ENCODE data around the gene SCO1.
"Not testable (repeated sequence)": the region's sequence is repeated elsewhere in the genome, so short reads cannot be mapped to it uniquely, and the experiment has no call there.

SCO1 gene

DNA sequence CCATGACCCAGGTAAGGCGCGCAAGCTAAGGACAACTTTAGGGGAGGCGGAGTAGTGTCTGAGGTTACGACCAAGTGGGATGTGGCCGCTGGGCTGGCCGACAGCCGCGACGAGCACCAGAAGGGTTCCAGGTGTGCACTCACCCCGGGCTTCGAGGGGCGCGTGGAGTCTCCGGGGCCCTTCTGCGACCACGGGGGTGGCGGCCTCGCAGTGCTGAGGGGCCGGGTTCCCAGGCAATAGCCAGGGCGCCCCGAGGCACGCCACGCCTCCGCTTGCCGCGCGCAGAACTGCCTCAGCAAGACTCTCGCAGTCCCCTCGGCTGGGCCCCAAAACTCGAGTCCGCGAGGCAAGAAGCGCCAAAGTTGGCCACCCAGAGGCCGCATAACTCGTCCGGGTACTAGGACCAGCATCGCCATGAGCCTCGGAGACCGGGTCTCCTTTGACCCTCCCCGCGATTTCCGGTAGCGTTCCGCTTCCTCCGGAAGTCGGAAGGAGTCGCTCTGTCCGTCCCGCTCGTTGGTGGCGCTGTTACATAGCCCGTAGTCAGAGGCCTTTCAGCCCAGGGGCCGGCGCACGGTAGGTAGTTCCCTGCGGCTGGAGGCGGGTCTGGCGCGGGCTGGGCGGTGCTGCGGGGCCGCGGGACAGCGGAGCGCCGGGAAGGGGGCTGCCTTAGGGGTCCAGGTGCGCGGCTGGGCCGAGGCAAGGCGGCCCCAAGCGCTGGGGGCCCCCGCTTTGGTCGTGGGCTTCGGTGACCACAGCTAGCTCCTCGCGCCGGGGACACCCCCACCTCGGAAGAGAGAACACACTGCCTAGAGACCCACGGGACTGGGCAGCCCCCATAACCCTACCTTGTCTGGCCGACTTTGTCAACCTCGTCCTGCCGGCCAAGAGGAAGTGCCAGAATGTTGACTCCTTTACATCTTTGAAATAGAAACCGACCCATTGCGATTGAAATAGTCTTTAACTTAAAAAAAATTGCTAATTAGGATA is at the start of gene SCO1, which contains the start of gene ADPRM:
SCO1 (minus strand) TSS at position 442 of the 990 bp plus-strand sequence; CDS start at position 416, 26 bp downstream.
ADPRM (plus strand) TSS at position 503 of the 990 bp plus-strand sequence. CDS start 7,333 bp downstream, outside the sequence.
- peak; percentile 55 to 64 for DNase-seq

DNA sequence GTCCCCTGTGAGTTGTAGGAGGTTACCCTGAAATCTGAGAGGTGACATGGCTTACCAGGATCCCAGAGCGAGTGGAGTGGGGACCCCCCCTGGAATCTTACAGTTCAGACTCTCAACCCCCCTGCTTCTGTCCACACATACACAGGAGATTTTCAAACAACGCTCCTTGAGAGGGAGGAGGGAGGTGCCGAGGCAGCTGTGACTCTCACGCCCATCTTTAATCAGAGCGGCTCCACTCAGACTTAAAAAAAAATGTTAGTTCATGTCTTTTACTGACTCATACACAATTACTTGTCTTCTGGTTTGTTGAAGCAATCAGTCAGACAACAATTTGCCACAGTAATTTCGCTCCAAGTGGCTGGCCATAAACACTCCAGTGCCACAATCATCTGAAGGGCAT is 47.9 kb upstream of the SCO1 start:
- no peak for DNase-seq

DNA sequence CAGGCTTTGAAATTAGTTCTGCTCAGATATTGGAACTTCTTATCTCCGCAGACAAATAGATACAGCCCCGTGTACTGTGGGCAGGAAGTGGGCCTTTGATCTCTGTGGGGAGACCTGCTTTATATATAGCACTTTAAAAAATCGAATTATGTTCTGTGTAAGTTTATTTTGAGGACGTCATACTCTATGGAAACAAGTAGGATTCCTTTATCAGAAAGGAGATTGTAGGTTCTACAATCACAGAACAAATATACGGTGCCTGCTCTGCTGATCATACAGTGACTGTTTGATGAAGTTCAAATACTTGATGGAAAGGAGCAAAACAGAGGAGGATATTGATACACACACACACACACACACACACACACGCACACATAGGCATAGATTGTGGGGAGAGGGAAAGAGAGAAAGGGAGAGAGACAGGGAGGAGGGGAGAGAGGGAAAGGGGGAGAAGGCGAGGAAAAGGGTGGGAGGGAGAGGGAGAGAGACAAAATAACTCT is 47.2 kb upstream of the SCO1 start:
- DNase-seq, result no peak

DNA sequence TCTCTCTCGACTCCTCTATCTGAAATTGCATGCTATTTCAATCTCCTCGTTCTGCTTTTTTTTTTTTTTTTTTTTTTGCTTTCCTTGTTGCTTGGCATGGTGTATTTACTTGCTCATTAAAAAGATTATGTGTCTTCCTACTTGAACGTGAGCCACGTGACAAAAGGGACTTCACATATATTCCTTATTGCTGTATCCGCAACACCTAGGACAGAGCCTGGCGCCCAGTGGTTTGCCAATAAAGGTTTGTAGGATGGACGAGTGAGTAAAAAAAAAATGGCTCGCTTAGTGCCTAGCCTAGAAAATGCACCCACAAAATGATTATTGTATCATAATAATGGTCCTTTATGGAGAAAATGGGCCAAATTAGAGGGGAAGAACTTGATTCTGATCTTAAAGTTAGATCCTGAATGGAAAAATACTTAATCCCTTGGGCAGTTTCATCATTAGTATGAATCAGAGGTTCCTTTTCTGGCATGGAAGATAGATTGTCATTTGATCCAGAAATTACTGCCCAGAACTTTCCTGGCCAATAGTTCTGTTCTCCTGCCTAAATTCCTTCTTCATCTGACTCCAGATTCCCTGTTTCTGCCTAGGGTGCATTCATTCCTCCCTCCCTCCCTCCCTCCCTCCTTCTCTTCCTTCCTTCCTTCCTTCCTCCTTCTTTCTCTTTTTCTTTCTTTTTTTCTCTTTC is 46.1 kb upstream of the SCO1 start:
- no peak for DNase-seq

DNA sequence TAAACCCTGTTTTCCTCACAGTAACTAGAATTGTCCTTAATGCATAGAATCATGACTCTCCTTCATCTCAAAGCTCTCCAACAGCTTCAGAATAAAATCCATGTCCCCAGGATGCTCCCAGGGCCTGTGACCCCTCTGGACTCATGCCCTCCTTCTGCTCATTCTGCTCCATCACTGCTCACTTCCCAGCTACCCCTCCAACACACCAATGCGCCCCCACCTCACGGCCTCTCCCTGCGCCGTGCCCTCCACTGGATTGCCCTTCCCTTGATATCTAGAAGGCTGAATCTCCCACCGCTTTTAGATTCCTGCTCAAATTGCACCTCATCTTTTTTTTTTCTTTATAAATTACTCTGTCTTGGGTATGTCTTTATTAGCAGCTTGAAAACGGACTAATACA is 45.1 kb upstream of the SCO1 start:
- DNase-seq, result no peak

DNA sequence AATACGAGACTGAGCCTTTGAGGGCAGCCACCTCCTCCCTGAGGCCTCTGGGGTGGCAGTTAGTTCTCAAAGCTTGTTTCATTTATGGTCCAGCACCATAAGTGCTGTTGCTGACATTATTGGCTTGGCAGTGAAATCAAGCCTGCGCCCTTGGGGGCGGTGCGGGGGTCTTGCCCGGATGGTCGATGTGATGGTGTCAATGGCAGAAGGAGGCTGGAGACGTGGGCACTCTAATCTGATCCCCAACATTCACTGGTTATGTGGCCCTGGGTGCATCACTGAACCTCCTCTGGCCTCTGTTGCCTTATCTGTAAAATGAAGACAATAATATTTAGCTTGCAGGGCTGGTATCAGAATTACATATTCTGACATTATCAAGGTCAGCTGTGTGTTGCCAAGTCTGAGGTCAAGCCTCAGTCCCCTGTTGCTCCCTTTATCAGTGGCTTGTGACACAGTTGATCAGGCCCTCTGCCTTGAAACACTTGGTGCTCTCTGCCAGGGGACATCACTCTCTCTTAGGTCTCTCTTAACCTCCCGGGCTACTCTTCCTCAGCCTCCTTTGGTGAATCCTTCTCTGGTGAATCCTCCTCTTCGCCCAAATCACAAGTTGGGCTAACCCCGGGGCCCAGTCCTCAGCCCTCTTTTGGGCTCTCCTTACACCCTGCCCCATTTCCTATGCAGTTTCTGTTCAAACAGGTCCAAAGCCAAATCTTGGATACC is 44.2 kb upstream of the SCO1 start:
- DNase-seq, result no peak

DNA sequence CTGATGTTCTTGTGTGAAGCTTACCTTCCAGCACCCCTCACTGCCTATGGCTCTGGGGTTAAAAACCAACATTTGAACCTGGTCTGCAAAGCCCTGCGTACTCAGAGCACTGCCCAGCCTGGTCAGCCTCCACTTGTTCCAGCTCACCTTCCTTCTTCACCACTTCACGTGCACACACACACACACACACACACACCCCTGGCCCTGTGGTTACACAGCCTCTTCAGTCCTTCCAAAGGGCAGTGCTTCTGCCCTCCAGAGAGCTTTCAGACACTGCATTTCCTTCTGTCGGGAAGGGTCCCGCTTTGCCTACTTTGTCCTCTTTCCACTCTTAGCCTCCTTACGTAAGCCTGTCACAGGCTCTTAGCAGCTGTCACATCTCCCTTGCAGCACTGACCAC is 42.1 kb upstream of the SCO1 start:
- no peak for DNase-seq

DNA sequence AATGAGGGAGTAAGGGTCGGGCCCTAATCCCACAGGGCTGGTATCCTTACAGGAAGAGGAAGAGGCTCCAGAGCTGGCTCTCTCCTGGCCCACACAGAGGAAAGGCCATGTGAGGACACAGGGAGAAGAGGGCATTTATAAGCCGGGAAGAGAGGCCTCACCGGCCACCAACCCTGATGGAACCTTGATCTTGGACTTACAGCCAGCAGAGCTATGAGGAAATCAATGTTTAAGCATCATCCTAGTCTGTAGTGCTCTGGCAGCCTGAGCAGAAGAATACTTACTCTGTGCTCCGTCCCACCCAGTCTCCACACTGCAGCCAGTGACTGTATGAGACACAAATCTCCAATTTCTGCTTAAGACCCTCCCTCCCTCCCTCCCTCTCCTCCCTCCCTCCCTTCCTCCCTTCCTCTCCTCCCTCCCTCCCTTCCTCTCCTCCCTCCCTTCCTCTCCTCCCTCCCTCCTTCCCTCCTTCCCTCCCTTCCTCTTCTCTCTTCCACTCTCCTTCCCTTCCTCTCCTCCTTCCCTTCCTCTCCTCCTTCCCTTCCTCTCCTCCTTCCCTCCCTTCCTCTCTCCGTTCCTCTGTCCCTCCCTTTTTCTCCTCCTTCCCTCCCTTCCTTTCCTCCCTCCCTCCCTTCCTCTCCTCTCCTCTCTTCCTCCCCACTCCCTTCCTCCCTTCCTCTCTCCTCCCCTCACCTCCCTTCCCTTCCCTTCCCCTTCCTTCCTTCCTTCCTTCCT is 41.4 kb upstream of the SCO1 start:
- no peak for DNase-seq

DNA sequence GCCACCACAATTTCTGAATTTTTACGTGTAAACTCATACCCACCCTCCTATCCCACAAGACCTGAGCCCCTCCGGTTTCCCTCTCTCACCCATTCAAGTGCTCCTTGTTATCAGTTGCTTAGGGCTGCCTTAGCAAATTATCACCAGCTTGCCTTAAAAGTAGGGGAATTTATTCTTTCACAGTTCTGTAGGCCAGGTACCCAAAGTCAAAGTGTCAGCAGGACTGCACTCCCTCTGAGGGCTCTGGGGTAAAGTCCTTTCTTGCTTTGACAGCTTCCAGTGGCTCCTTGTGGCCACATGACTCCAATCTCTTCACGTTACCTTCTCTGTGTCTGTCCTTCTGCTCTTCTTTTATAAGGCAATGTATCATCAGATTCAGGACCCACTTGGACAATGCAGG is 40.4 kb upstream of the SCO1 start:
- no peak for DNase-seq

DNA sequence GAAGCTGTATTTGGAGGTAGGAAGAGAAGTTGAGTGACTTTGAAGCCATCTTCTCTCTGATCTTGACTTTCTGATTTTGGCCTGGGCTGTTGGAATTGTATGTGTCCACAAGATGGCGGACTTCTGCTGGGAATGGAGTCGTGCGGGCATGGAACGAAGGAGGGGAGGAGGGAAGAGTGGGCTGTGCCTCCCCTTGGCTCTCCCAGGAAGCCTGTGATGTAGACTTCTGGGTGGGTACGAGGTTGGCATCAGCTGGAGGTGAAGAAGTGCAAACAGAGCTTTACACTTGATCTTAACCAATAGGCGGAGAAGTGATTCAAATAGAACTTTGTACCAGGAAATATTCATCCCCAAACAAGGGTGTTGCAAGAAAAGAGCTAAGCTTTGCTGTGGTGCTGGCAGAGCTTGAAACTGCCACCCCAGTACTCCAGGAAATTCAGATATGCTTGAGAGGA is 39.9 kb upstream of the SCO1 start:
- DNase-seq, result peak; percentile 5 to 8

DNA sequence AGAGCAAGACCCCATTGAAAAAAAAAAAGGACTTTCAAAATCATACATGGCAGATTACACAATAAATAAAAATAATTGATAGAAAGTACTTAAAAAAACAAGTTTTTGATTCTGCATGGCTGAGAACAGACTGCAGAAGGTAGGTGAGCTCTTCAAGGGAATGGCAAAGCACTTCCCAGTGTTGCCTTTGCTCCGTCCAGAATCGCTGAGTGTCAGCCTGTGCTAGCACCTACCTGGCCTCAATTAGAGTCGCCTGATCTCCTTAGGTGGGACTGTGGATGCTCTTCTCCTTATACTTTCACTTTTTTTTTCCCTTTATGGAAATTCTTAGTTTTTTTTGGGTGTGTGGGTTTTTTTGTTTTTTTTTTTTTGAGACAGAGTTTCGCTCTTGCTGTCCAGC is 38.5 kb upstream of the SCO1 start:
- DNase-seq, result no peak

DNA sequence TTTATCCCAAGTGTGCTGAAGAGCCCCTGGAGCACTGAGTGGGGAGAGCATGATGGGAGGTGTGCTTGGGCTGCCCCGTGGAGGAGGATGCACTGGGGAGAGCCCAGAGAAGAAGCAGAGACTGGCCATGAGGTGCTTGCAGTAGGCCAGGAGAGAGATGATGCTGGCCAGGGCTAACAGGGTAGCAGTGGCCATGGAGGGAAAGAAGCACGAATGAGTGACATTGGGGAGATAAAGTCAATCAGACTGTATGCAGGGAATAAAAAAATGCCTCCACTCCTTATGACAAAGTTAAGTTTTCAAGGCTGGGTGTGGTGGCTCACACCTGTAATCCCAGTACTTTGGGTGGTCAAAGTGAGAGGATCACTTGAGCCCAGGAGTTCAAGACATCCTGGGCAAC is 37.9 kb upstream of the SCO1 start:
- no peak for DNase-seq

DNA sequence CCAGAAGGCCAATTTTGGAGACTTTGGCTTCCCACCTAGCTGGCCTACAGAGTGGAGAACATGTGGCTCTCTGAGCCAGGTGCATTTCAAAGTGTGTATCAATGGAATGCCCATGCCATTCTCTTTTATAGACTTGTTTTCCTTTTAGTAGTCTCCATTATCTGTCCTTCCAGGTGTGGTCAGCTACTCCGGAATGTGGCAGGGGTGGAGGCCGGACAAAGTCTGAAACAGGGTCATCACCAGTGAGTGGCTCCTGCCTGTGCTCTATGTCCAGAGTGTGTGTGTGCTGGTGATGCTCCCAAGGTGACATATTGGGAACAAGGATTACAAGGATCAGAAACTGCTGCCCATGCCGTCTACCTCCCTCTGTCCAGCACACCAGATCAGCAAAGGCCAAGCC is 36.3 kb upstream of the SCO1 start:
- no peak for DNase-seq

DNA sequence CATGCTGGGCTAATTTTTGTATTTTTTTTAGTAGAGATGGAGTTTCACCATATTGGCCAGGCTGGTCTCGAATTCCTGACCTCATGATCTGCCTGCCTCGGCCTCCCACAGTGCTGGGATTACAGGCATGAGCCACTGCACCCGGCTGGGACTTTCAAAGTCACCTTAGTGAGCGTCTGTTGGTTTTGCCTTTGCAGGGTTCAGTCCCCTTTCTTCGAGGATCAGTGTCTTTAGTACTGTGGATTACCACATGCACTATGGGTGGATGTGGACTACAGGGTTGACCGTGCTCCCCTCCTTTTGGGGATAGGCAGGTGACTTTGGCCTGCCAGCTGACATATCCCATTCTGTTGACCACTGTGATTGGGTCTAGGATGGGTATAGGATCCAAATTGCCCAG is 34.8 kb upstream of the SCO1 start:
- not testable (repeated sequence) for DNase-seq

DNA sequence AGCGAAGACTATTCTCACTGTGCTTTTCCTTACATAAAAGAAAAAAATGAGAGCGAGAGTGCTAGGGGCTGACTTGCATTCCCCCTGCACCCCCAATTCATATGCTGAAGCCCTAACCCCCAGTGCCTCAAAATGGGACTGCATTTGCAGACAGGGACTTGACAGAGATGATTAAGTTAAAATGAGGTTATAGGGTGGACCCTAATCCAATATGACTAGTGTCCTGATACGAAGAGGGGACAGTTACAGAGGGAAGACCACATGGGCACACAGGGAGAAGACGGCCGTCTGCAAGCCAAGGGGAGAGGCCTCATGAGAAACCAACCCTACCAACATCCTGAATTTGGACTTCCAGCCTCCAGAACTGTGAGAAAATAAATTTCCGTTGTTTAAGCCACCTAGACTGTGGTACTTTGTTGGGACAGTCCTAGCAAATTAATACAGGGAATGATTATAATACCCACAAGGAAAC is 34.1 kb upstream of the SCO1 start:
- no peak for DNase-seq

DNA sequence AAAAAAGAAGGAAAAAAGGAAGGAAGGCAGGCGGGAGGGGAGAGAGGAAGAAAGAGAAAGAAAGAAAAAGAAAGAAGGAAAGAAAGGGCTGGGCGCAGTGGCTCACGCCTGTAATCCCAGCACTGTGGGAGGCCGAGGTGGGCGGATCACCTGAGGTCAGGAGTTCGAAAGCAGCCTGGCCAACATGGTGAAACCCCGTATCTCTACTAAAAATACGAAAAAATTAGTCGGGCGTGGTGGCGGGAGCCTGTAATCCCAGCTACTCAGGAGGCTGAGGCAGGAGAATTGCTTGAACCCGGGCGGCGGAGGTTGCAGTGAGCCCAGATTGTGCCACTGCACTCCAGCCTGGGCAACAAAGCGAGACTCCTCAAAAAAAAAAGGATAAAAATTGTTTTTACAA is 32.9 kb upstream of the SCO1 start:
- not testable (repeated sequence) for DNase-seq

DNA sequence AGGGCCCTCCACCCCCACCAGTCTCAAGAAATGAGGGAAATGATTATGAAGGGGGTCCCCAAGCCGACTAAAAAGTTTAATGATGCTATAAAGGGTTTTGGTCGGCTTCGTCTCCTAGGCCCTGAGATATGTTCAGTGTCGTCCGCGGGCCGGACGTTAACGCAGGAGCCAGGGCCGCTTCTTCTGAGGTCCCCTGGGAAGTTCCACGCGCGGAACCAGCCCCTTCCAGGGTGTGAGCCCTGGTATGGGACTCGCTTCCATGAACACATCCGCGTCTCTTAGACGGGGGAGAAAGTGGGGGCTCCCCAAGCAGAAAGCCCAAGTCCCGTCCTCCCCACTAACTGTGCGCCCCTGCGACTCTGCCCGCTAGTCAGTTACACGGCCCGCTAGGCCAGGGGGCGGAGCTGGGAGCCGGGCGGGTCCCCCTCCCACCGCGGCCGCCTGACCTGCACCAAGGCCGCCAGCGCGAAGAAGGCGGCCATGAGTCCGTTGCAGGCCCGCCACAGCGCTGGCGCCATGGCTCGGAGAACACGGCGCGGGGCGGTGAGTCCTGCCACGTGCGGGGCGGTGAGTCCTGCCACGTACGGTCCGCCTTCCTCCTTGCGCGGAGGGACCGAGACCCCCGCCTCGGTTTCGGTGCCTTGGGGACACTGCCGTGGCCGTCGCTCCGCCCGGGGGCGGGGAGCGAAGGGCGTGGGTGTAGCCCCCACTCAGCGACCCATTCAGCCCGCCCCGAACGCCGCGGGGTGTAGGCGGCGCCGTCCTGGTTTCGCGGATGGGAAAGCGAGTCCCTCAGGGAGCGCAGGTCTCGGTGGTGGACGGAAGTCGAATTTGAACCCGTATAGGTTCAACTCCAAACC is 32.2 kb upstream of the SCO1 start, which contains the start of gene TMEM220:
TMEM220 (minus strand) TSS at position 690 of the 860 bp plus-strand sequence; CDS start at position 518, 172 bp downstream.
- peak; percentile 7 to 32 for DNase-seq

DNA sequence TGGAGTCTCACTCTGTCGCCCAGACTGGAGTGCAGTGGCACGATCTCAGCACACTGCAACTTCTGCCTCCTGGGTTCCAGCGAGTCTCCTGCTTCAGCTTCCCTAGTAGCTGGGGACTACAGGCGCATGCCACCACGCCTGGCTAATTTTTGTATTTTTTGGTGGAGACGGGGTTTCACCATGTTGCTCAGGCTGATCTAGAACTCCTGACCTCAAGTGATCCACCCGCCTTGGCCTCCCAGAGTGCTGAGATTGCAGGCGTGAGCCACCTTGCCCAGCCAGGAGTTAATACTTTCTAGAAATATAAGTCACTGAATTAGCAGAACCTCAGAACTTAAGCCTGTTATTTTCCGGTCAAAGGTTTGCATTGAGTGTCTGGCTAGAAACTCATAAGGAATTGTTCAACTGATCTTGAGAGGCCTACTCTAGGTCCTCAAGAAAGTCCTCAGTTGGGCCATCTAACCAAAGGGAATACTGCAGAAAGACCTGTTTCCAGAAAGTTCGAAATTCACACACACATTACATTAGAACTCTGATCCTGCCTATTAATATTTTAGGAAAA is 31.1 kb upstream of the SCO1 start:
- no peak for DNase-seq

DNA sequence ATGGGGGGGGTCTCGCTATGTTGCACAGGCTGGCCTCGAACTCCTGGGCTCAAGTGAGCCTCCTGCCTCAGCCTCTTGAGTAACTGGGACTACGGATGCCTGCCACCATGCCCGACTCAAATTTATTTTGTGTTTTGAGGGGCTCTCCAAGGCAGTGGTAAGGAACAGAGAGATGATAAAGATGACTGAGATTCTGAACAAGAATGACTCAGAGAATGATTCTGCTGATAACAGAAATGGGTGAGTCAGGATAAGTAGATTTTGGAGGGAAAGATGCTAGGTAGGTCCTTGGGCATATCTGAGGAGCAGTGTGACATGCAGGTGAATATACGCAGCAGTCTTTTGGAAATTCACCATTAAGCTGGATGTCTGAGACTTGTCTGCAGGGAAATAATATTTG is 29.9 kb upstream of the SCO1 start:
- no peak for DNase-seq

DNA sequence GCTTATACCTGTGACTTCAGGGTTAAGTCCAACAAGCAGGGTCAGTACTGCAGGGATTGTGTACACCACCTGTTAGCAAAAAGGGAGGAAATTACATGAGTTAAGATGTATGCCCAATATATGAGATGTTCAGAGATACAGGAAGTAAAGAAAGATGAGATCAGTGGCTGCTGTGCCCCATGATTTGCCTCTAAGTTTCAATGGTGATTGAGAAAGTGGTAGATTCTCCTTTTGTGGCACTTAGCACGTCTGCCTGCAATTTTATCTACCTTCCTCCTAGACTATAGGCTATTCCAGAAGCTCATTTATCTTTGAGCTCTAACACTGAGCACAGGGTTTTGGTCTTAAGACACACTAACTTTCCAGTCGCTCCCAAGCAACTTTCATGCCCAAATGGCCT is 28.9 kb upstream of the SCO1 start:
- DNase-seq, result no peak

DNA sequence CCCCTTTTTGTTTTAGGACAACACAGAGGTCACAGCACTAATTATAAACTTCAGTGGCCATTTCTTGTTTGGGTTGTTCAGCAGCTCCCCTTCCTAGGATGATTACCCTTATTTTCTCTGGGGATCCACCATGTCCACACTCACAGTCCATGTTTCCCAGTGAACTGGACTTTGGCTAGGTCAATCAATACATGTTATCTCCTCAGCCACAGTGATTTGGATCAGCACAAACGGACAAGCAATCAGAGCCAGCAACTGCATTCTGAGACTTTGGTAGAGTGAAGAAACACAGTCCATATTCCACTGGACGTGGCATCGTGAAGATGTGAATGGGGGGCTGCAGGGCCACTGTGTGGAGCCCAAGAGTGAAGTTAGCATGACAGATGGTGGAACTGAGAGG is 27.9 kb upstream of the SCO1 start:
- DNase-seq, result no peak

Measured in AML-193 (cell line).